Epithelial cell of esophagus (primary cell): ENCODE data around the gene NANP.
"Not testable (repeated sequence)": the region's sequence is repeated elsewhere in the genome, so short reads cannot be mapped to it uniquely, and the experiment has no call there.

Experiments used
- DNase-seq: peaks from one replicate; pipeline ENCODE4 v3.0.0; 2010; ENCODE audit warnings: low read depth
- H3K4me3 ChIP-seq: 2 replicates; pipeline ENCODE4 v1.5.1; 2011; ENCODE audit warnings: mild to moderate bottlenecking, low read length, control low read depth
- TF ChIP-seq, protein P1 (sequence below): IDR thresholded peaks from 2 replicates; pipeline ENCODE4 v1.5.1; 2011; ENCODE audit warnings: low read depth, mild to moderate bottlenecking, low read length, control low read depth, inconsistent platforms; ENCODE audit not compliant: insufficient read depth; ENCODE audit errors: missing control alignments

NANP gene

DNA sequence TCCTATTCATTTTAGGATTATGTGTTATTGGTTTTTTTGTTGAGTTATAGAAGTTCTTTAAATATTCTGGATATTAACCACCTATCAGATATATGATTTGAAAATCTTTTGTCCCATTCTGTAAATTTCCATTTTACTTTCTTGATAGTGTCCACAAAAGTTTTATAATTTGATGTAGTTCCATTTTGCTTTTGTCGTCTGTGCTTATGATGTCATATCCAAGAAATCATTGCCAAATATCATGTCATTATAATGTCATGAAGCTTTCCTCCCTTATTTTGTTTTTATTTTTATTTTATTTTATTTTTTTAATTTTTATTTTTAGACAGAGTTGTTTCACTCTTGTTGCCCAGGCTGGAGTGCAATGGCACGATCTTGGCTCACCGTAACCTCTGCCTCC, 21.0 kb upstream of the NANP start:
- TF ChIP-seq, protein P1, sequence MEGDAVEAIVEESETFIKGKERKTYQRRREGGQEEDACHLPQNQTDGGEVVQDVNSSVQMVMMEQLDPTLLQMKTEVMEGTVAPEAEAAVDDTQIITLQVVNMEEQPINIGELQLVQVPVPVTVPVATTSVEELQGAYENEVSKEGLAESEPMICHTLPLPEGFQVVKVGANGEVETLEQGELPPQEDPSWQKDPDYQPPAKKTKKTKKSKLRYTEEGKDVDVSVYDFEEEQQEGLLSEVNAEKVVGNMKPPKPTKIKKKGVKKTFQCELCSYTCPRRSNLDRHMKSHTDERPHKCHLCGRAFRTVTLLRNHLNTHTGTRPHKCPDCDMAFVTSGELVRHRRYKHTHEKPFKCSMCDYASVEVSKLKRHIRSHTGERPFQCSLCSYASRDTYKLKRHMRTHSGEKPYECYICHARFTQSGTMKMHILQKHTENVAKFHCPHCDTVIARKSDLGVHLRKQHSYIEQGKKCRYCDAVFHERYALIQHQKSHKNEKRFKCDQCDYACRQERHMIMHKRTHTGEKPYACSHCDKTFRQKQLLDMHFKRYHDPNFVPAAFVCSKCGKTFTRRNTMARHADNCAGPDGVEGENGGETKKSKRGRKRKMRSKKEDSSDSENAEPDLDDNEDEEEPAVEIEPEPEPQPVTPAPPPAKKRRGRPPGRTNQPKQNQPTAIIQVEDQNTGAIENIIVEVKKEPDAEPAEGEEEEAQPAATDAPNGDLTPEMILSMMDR, result no peak
- no peak overlapping the region for H3K4me3 ChIP-seq
- no peak for DNase-seq

DNA sequence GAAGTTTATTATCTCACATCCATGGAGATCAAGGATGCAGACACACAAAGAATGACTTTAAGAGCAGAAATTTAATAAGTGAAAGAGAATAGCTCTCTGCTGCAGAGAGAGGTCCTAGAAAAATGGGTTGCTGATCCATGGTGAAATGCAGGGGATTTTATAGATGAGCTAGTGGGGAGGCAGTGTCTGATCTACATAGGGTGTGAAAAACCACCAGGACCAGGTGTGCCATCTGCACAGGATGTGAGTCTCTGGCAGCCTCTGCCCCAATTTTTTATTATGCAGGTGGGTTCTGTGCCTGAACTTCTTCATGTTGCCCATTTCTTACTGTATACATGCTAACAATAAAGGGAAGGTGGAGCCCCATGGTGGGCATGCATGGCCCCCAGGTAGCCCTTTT, 19.9 kb upstream of the NANP start:
- no peak for DNase-seq
- no peak overlapping the region for H3K4me3 ChIP-seq
- TF ChIP-seq, protein P1, result no peak

DNA sequence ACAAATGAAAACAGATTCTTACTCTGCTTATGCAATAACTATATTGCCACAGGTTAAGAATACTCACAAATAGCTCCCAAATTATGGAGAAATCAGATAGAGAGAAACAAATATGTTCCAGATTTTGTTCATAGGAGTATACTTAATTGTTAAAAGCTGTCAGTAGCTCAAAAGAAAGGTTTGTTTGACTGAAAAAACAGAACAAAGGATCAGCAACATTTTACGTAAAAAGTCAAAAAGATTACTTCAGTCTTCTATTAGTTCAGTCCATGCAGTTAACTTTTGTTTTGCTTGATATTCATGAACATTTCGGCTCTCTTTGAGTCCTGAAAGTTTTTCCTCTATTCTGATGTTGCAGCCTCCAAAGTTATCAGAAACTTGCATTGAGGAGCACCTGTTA, 13.4 kb upstream of the NANP start:
- DNase-seq, result no peak

DNA sequence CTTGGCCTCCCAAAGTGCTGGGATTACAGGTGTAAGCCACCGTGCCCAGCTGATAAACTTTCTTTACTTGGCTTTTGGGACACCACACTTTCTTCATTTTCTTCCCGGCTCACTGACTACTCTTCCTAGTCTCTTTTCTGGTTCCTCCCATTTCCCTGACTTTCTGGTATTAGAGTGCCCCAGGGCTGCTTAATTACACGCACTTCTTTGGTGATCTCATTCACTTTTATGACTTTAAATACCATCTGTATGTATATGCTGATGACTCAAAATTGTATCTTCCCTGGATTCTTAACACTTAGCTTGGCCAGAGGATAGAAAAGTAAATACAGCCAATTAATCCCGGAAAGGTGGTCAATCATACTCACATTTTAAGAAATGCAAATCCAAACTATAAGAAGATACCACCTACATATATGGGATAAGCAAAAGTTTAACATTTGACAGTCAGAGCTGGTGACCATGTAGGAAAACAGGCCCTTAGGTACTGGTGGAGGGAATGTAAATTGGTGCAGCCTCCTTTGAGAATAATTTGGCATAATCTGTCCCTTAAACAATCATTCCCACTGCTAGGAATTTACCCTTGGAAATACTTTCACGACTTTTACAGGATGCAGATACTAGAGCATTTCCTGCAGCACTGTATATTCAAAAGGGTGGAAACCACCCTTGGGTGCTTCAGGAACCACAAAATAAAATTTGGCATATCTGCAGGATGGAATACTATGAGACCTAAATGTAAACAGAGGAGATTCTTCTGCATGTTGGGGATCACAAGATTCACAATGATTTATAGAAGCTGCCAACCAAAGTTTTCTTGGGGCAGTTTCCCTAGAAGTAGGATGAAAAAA, 9.4 kb upstream of the NANP start:
- peak; percentile 92 for DNase-seq

More for the DNA sequence above, 13.4 kb upstream of the NANP start:
- H3K4me3 ChIP-seq, result no peak overlapping the region
- TF ChIP-seq, protein P1, result no peak

DNA sequence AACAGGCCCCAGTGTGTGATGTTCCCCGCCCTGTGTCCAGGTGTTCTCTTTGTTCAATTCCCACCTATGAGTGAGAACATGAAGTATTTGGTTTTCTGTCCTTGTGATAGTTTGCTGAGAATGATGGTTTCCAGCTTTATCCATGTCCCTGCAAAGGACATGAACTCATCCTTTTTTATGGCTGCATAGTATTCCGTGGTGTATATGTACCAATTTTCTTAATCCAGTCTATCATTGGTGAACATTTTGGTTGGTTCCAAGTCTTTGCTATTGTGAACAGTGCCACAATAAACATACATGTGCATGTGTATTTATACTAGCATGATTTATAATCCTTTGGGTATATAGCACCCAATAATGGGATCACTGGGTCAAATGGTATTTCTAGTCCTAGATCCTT, 6.8 kb upstream of the NANP start:
- H3K4me3 ChIP-seq, DNase-seq: not testable (repeated sequence)

More for the DNA sequence above, 9.4 kb upstream of the NANP start:
- TF ChIP-seq, protein P1, result no peak
- no peak overlapping the region for H3K4me3 ChIP-seq

DNA sequence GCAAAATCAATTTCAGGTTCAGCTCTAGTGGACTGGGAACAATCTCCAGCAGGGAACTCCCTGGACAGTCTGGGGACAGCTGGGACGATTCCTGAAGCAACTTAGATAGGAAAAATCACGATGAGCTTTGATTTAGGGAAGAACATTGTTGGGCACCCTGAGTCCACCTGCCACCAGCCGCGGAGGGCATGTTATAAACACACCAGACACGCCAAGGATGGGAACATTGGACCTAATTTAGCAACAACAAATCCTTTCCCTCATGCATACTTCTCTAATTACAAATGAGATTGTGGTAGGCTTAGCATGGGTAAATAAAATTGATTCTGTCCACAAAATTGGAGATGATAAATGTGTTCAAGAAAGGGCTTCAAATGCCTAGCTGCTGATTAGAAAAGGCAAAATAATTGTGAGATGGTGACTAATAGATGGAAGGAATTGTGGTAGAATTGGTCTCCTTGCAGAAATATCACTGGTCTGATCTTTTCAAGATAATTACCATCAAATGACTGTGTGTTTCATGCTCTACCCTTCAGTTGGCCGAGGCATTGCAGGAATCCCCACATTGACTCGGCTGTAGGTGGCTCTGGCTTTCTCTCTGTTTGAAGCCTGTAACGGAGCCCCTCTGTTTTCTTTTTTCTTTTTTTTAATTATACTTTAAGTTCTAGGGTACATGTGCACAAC, 6.1 kb upstream of the NANP start:
- DNase-seq, result no peak
- TF ChIP-seq, protein P1, result no peak
- no peak overlapping the region for H3K4me3 ChIP-seq

DNA sequence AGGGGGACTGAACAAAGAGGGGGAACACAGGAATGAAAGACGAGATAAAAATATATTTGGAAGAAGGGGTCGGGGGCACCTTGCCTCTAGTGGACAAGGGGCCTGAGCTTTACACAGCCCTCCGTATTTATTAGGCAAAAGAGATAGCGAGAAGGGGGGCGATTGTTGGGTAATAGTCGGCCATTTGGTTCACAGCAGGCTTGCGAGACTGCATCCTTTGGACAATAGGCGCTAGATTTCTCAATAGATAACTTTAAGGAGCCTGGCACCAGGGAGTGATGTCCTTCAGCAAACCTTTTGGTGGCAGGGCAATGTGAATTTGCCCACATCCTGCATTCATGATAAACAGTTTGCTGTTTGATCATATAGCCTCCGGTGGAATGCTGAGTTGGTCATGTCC, 3.0 kb upstream of the NANP start:
- no peak for DNase-seq
- no peak overlapping the region for H3K4me3 ChIP-seq
- TF ChIP-seq, protein P1, result no peak
